SK-N-SH (cell line): ENCODE data around the gene RBM20. TPM values are rescaled to one million over a fixed set of nuclear protein-coding genes. Genes with fewer than 3 reads are reported as not detected.

Experiments used
- CTCF ChIA-PET: fragments of 300-600, 350-600 bp; formaldehyde crosslinking; extraction: SDS; loops from one replicate; lab custom pipeline; 2021; lab: Yijun Ruan, JAX
- POLR2A ChIA-PET: fragments of 350-600 bp; sonication (Branson Sonifier 250); formaldehyde crosslinking; extraction: SDS; loops from one replicate; lab custom pipeline; 2020; ENCODE audit warnings: antibody characterized with exemption, inconsistent platforms; lab: Yijun Ruan, JAX
- DNase-seq: peaks from one replicate; pipeline ENCODE4 v3.0.0; 2012
- H2AFZ ChIP-seq: fragments of 200-600 bp; sonication (generic); 2 replicates; pipeline ENCODE4 v1.8.1; 2016; ENCODE audit warnings: antibody characterized with exemption, mild to moderate bottlenecking, low read depth
- H3F3A ChIP-seq: fragments of 200-600 bp; sonication (generic); replicated peaks from 2 replicates; pipeline ENCODE3; 2016; ENCODE audit warnings: antibody characterized with exemption, mild to moderate bottlenecking; ENCODE audit not compliant: insufficient read depth
- H3K27ac ChIP-seq, 2 experiments: fragments of 200-500 bp in 1 of 2; fragments of 200-600 bp in 1 of 2; sonication (Bioruptor generic) in 1 of 2; sonication (generic), shearing (Covaris generic) in 1 of 2; 2 replicates each; pipeline versions ENCODE4 v1.5.1 to v1.6.1; 2014 to 2016; ENCODE audit warnings: low read depth in 2 of 2, inconsistent platforms in 1 of 2, low read length in 1 of 2, mild to moderate bottlenecking in 1 of 2, mixed read lengths in 1 of 2
- H3K27me3 ChIP-seq: fragments of 200-600 bp; sonication (generic), shearing (Covaris generic); 2 replicates; pipeline ENCODE4 v1.6.1; 2016; ENCODE audit warnings: mixed run types; ENCODE audit not compliant: insufficient read depth
- H3K36me3 ChIP-seq, 2 experiments: fragments of 200-500 bp in 1 of 2; fragments of 200-600 bp in 1 of 2; sonication (Bioruptor generic) in 1 of 2; sonication (generic) in 1 of 2; replicated peaks in 1 of 2; 2 replicates each; pipeline versions ENCODE3 to v1.5.1; 2014 to 2016; ENCODE audit warnings: low read length in 1 of 2, mild to moderate bottlenecking in 1 of 2; ENCODE audit not compliant: insufficient read depth in 2 of 2, control insufficient read depth in 1 of 2
- H3K4me1 ChIP-seq, 2 experiments: fragments of 200-500 bp in 1 of 2; fragments of 200-600 bp in 1 of 2; sonication (Bioruptor generic) in 1 of 2; sonication (generic), shearing (Covaris generic) in 1 of 2; 2 replicates each; pipeline versions ENCODE4 v1.5.1 to v1.6.1; 2014 to 2016; ENCODE audit warnings: low read depth in 1 of 2, low read length in 1 of 2, mixed run types in 1 of 2; ENCODE audit not compliant: insufficient read depth in 2 of 2, control insufficient read depth in 1 of 2
- H3K4me2 ChIP-seq: fragments of 200-600 bp; sonication (generic), shearing (Covaris generic); 2 replicates; pipeline ENCODE4 v1.6.1; 2017; ENCODE audit warnings: mixed run types
- H3K4me3 ChIP-seq, 2 experiments: fragments of 200-500 bp in 1 of 2; fragments of 200-600 bp in 1 of 2; sonication (Bioruptor generic) in 1 of 2; sonication (generic), shearing (Covaris generic) in 1 of 2; 2 replicates each; pipeline versions ENCODE4 v1.5.1 to v1.8.1; 2014 to 2016; ENCODE audit warnings: low read depth in 2 of 2, inconsistent platforms in 1 of 2, low read length in 1 of 2, mild to moderate bottlenecking in 1 of 2, mixed read lengths in 1 of 2, moderate library complexity in 1 of 2
- H3K79me2 ChIP-seq: fragments of 200-600 bp; sonication (generic); 2 replicates; pipeline ENCODE4 v1.8.1; 2017; ENCODE audit warnings: mild to moderate bottlenecking; ENCODE audit not compliant: insufficient read depth
- H3K9ac ChIP-seq: fragments of 200-600 bp; sonication (generic); 2 replicates; pipeline ENCODE4 v1.6.1; 2017; ENCODE audit warnings: mixed run types
- H3K9me2 ChIP-seq: fragments of 200-600 bp; sonication (generic); 2 replicates; pipeline ENCODE4 v1.6.1; 2017; ENCODE audit warnings: mixed run types
- H3K9me3 ChIP-seq: fragments of 200-600 bp; sonication (generic); 2 replicates; pipeline ENCODE4 v1.6.1; 2017; ENCODE audit warnings: mixed run types, mild to moderate bottlenecking, moderate library complexity
- H4K20me1 ChIP-seq: fragments of 200-600 bp; sonication (generic); 2 replicates; pipeline ENCODE4 v1.6.1; 2017; ENCODE audit warnings: mild to moderate bottlenecking, mixed run types; ENCODE audit not compliant: insufficient read depth
- CHD2 ChIP-seq: fragments of 150-350 bp; IDR thresholded peaks from 2 replicates; pipeline ENCODE4 v1.6.1; 2018; ENCODE audit warnings: low read length; ENCODE audit not compliant: partially characterized antibody
- CTCF ChIP-seq: fragments of 200-600 bp; sonication (generic); IDR thresholded peaks from 2 replicates; pipeline ENCODE4 v1.6.1; 2017; ENCODE audit warnings: antibody characterized with exemption, mild to moderate bottlenecking, moderate library complexity
- EZH2phosphoT487 ChIP-seq: fragments of 200-600 bp; sonication (generic); IDR thresholded peaks from 2 replicates; pipeline ENCODE4 v1.6.1; 2017; ENCODE audit warnings: low read depth, mixed run types, mild to moderate bottlenecking, antibody characterized with exemption, moderate library complexity, borderline replicate concordance
- FOXJ3 ChIP-seq: sonication (generic); formaldehyde crosslinking; IDR thresholded peaks from 2 replicates; pipeline ENCODE4 v1.5.1; 2020; ENCODE audit warnings: mild to moderate bottlenecking, missing genetic modification reagents
- FOXM1 ChIP-seq: IDR thresholded peaks from 2 replicates; pipeline ENCODE4 v1.4.0; 2012; ENCODE audit warnings: low read depth, mild to moderate bottlenecking
- IRF3 ChIP-seq: fragments of 150-350 bp; IDR thresholded peaks from 2 replicates; pipeline ENCODE4 v1.6.1; 2016; ENCODE audit warnings: mild to moderate bottlenecking, low read depth, low read length
- MAX ChIP-seq: IDR thresholded peaks from 2 replicates; pipeline ENCODE4 v1.4.0; 2012; ENCODE audit warnings: low read depth
- MEF2A ChIP-seq: IDR thresholded peaks from 2 replicates; pipeline ENCODE4 v1.4.0; 2012; ENCODE audit warnings: low read depth, borderline replicate concordance
- NFIC ChIP-seq: IDR thresholded peaks from 2 replicates; pipeline ENCODE4 v1.4.0; 2012; ENCODE audit warnings: borderline replicate concordance
- NRF1 ChIP-seq: IDR thresholded peaks from 2 replicates; pipeline ENCODE4 v1.6.1; 2012; ENCODE audit warnings: low read depth, mild to moderate bottlenecking, low read length
- PBX3 ChIP-seq: IDR thresholded peaks from 2 replicates; pipeline ENCODE4; 2012
- RAD21 ChIP-seq: IDR thresholded peaks from 2 replicates; pipeline ENCODE4 v1.6.1; 2012; ENCODE audit warnings: mild to moderate bottlenecking, low read length
- REST ChIP-seq: IDR thresholded peaks from 2 replicates; pipeline ENCODE4 v1.6.1; 2012; ENCODE audit warnings: mild to moderate bottlenecking, low read depth, low read length, moderate library complexity
- RFX5 ChIP-seq: IDR thresholded peaks from 2 replicates; pipeline ENCODE4 v1.6.1; 2012; ENCODE audit warnings: mild to moderate bottlenecking, improper control_type of control experiment, low read length
- RXRA ChIP-seq: IDR thresholded peaks from 2 replicates; pipeline ENCODE4 v1.4.0; 2012; ENCODE audit warnings: low read depth, mild to moderate bottlenecking, borderline replicate concordance
- SIN3A ChIP-seq: IDR thresholded peaks from 2 replicates; pipeline ENCODE4 v1.6.1; 2012; ENCODE audit warnings: low read depth, mild to moderate bottlenecking, low read length, moderate library complexity, borderline replicate concordance
- SMC3 ChIP-seq: IDR thresholded peaks from 2 replicates; pipeline ENCODE4 v1.6.1; 2012; ENCODE audit warnings: low read depth, low read length, improper control_type of control experiment
- TAF1 ChIP-seq: IDR thresholded peaks from 2 replicates; pipeline ENCODE4 v1.6.1; 2012; ENCODE audit warnings: low read depth, mild to moderate bottlenecking, low read length, moderate library complexity, borderline replicate concordance
- USF2 ChIP-seq: fragments of 150-350 bp; IDR thresholded peaks from 2 replicates; pipeline ENCODE4 v1.6.1; 2017; ENCODE audit warnings: antibody characterized with exemption, low read length, low read depth, borderline replicate concordance
- YY1 ChIP-seq: IDR thresholded peaks from 2 replicates; pipeline ENCODE4 v1.4.0; 2012; ENCODE audit warnings: low read depth, mild to moderate bottlenecking
- WGBS: methylation state at CpG from one replicate; pipeline ENCODE4 v1.1.6; 2017; ENCODE audit warnings: low lambda C conversion rate; 5-methylcytosine and 5-hydroxymethylcytosine counted together
- polyA plus RNA-seq, 3 experiments: library from polyadenylated mRNA; depleted of rRNA; stranded (reverse); fragments of >200 nt; gene quantifications; 2 replicates each; pipeline ENCODE4 v1.2.3, GENCODE V29; 2012

Gene RBM20
- polyA plus RNA-seq, 1 of the 3 experiments (the other 2 are of a cell fraction) = 0.64 TPM

- H3K27ac ChIP-seq = no peak overlapping the region
- CTCF ChIA-PET = interaction anchor here (1.8 to 2.9 kb wide), 2 partner anchors 14 to 23 kb away, joined by 8 to 10 read pairs; no protein-coding TSS in a partner anchor
- H3K9ac ChIP-seq = no peak overlapping the region
- no peak for TF ChIP-seq FOXM1
- no peak for TF ChIP-seq PBX3
- no peak for TF ChIP-seq REST
- TF ChIP-seq NRF1 = no peak
- TF ChIP-seq CTCF = no peak
- TF ChIP-seq SIN3A = no peak
- TF ChIP-seq MEF2A = no peak
- TF ChIP-seq MAX = no peak
- no peak for TF ChIP-seq YY1
- no peak for TF ChIP-seq SMC3
- no peak for TF ChIP-seq RFX5
- TF ChIP-seq IRF3 = no peak
- no peak for TF ChIP-seq NFIC
- TF ChIP-seq RAD21 = no peak
- no peak for TF ChIP-seq EZH2phosphoT487
- TF ChIP-seq CHD2 = no peak
- TF ChIP-seq FOXJ3 = no peak
- no peak for TF ChIP-seq TAF1
- no peak for TF ChIP-seq RXRA
- TF ChIP-seq USF2 = no peak
- H3F3A ChIP-seq = no peaks in the 10 kb centered on the region
- no peak for DNase-seq
- no peaks in the 10 kb centered on the region for H3K27me3 ChIP-seq
- H3K4me2 ChIP-seq = no peak overlapping the region
- H3K9me3 ChIP-seq = no peaks in the 10 kb centered on the region
- WGBS = 75% methylated on average over 2 of the region's 2 CpGs
- H3K9me2 ChIP-seq = no peaks in the 10 kb centered on the region
- no peaks in the 10 kb centered on the region for H3K79me2 ChIP-seq
- H2AFZ ChIP-seq = no peak overlapping the region
- H4K20me1 ChIP-seq = no peaks in the 10 kb centered on the region
- no peak overlapping the region for H3K4me3 ChIP-seq
- POLR2A ChIA-PET = no interaction called here
- peaks cover 0 to 17% of the 10 kb centered on the region in 2 experiments; a peak in 2 of 4 replicates for H3K4me1 ChIP-seq
- H3K36me3 ChIP-seq = no peaks in the 10 kb centered on the region
Measured at GRCh38 chr10:110695539-110695886, 51.4 kb downstream of the RBM20 start.
